WTC11 (cell line): Measurements from ENCODE around the gene TMC1. TPM values are rescaled to one million over a fixed set of nuclear protein-coding genes. Genes with fewer than 3 reads are reported as not detected.
A peak's percentile ranks its signal among the peaks of the same experiment; 100 is the strongest.

Experiments used
- ATAC-seq: fragments of 200-7000 bp; cut with Tn5 transposase; 2 replicates; pipeline ENCODE4 v1.10.0; 2021; ENCODE audit warnings: mild to moderate bottlenecking, moderate library complexity
- CTCF ChIA-PET: fragments of 300-600 bp; sonication (Branson Sonifier 250); formaldehyde crosslinking; loops from one replicate; lab custom pipeline; 2021; ENCODE audit warnings: antibody characterized with exemption; lab: Charles Lee
- POLR2A ChIA-PET: fragments of 350-600 bp; sonication (Branson Sonifier 250); formaldehyde crosslinking; loops from one replicate; lab custom pipeline; 2021; ENCODE audit warnings: antibody characterized with exemption; lab: Charles Lee
- DNase-seq: peaks from one replicate; pipeline ENCODE4 v3.0.0; 2021; ENCODE audit warnings: low spot score
- H3K27ac Mint-ChIP-seq: 2 replicates; pipeline ENCODE4 v1.8.0; 2021; ENCODE audit warnings: mixed read lengths
- H3K27me3 Mint-ChIP-seq: 2 replicates; pipeline ENCODE4 v1.8.0; 2021; ENCODE audit warnings: low read depth, mild to moderate bottlenecking, moderate library complexity, mixed read lengths
- H3K36me3 Mint-ChIP-seq: 2 replicates; pipeline ENCODE4 v1.8.0; 2021; ENCODE audit warnings: mixed read lengths
- H3K4me1 Mint-ChIP-seq: 2 replicates; pipeline ENCODE4 v1.8.0; 2022; ENCODE audit warnings: mixed read lengths
- H3K4me3 Mint-ChIP-seq: 2 replicates; pipeline ENCODE4 v1.8.0; 2021; ENCODE audit warnings: mild to moderate bottlenecking, moderate library complexity, mixed read lengths
- H3K9me3 Mint-ChIP-seq: 2 replicates; pipeline ENCODE4 v1.8.0; 2021; ENCODE audit warnings: mixed read lengths
- AR ChIP-seq: fragments of 250-450 bp; sonication (Bioruptor Pico); IDR thresholded peaks from 2 replicates; pipeline ENCODE4 v1.9.0; 2021; ENCODE audit warnings: mild to moderate bottlenecking
- ATF3 ChIP-seq: sonication (generic); formaldehyde crosslinking; conservative IDR thresholded peaks from 2 replicates; pipeline ENCODE4 v1.8.1; 2022; ENCODE audit warnings: mild to moderate bottlenecking, missing genetic modification reagents
- ATF6 ChIP-seq: sonication (generic); formaldehyde crosslinking; IDR thresholded peaks from 2 replicates; pipeline ENCODE4 v1.8.1; 2023; ENCODE audit warnings: mild to moderate bottlenecking, missing genetic modification reagents
- CBFB ChIP-seq: sonication (generic); formaldehyde crosslinking; IDR thresholded peaks from 2 replicates; pipeline ENCODE4 v1.8.1; 2022; ENCODE audit warnings: mild to moderate bottlenecking, low read depth, missing genetic modification reagents
- CTCF ChIP-seq: fragments of 200-600 bp; IDR thresholded peaks from 2 replicates; pipeline ENCODE4 v1.8.0; 2022; ENCODE audit warnings: antibody characterized with exemption
- E2F4 ChIP-seq: sonication (generic); formaldehyde crosslinking; IDR thresholded peaks from 2 replicates; pipeline ENCODE4 v1.8.1; 2022; ENCODE audit warnings: low read depth, mild to moderate bottlenecking, moderate library complexity, missing genetic modification reagents, borderline replicate concordance
- ESRRA ChIP-seq: sonication (generic); formaldehyde crosslinking; IDR thresholded peaks from 2 replicates; pipeline ENCODE4 v1.8.1; 2022; ENCODE audit warnings: mild to moderate bottlenecking, missing genetic modification reagents, borderline replicate concordance
- FOXP4 ChIP-seq: sonication (generic); formaldehyde crosslinking; IDR thresholded peaks from 2 replicates; pipeline ENCODE4 v1.8.0; 2022; ENCODE audit warnings: mild to moderate bottlenecking, missing genetic modification reagents
- GRHL2 ChIP-seq: fragments of 250-450 bp; sonication (Bioruptor Pico); IDR thresholded peaks from 2 replicates; pipeline ENCODE4 v1.8.0; 2022; ENCODE audit warnings: mild to moderate bottlenecking, moderate library complexity; ENCODE audit not compliant: insufficient replicate concordance, severe bottlenecking
- GTF2I ChIP-seq: fragments of 250-450 bp; sonication (Bioruptor Pico); conservative IDR thresholded peaks from 2 replicates; pipeline ENCODE4 v1.4.0; 2021; ENCODE audit warnings: mild to moderate bottlenecking
- IRF2 ChIP-seq: sonication (generic); formaldehyde crosslinking; IDR thresholded peaks from 2 replicates; pipeline ENCODE4 v1.8.0; 2022; ENCODE audit warnings: low read depth, missing genetic modification reagents, borderline replicate concordance
- KAT7 ChIP-seq: sonication (generic); formaldehyde crosslinking; IDR thresholded peaks from 2 replicates; pipeline ENCODE4 v1.8.1; 2023; ENCODE audit warnings: missing genetic modification reagents, mild to moderate bottlenecking, borderline replicate concordance
- MLX ChIP-seq: sonication (generic); formaldehyde crosslinking; IDR thresholded peaks from 2 replicates; pipeline ENCODE4 v1.8.1; 2023; ENCODE audit warnings: mild to moderate bottlenecking, missing genetic modification reagents, moderate library complexity
- NFATC4 ChIP-seq: fragments of 250-450 bp; sonication (Bioruptor Pico); IDR thresholded peaks from 2 replicates; pipeline ENCODE4 v1.9.0; 2021; ENCODE audit warnings: mild to moderate bottlenecking
- NFYB ChIP-seq: sonication (generic); formaldehyde crosslinking; conservative IDR thresholded peaks from 2 replicates; pipeline ENCODE4 v1.8.0; 2022; ENCODE audit warnings: low read depth, missing genetic modification reagents
- NR3C1 ChIP-seq: sonication (generic); formaldehyde crosslinking; conservative IDR thresholded peaks from 2 replicates; pipeline ENCODE4 v1.8.1; 2023; ENCODE audit warnings: low read depth, mild to moderate bottlenecking, missing genetic modification reagents
- OVOL2 ChIP-seq: fragments of 250-450 bp; sonication (Bioruptor Pico); IDR thresholded peaks from 2 replicates; pipeline ENCODE4 v1.9.0; 2021; ENCODE audit warnings: mild to moderate bottlenecking, borderline replicate concordance
- TEAD1 ChIP-seq: sonication (generic); formaldehyde crosslinking; IDR thresholded peaks from 2 replicates; pipeline ENCODE4 v1.8.0; 2022; ENCODE audit warnings: mild to moderate bottlenecking, missing genetic modification reagents
- ZMAT4 ChIP-seq: fragments of 250-450 bp; sonication (Bioruptor Pico); IDR thresholded peaks from 2 replicates; pipeline ENCODE4 v1.9.0; 2021; ENCODE audit warnings: mild to moderate bottlenecking
- ZNF121 ChIP-seq: sonication (generic); formaldehyde crosslinking; IDR thresholded peaks from 2 replicates; pipeline ENCODE4 v1.8.0; 2023; ENCODE audit warnings: missing genetic modification reagents
- ZNF396 ChIP-seq: fragments of 250-450 bp; sonication (Bioruptor Pico); IDR thresholded peaks from 2 replicates; pipeline ENCODE4 v1.8.0; 2021; ENCODE audit warnings: mild to moderate bottlenecking, moderate library complexity, borderline replicate concordance
- ZNF423 ChIP-seq: fragments of 250-450 bp; sonication (Bioruptor Pico); IDR thresholded peaks from 2 replicates; pipeline ENCODE4 v2.1.2; 2022; ENCODE audit warnings: mild to moderate bottlenecking, moderate library complexity
- total RNA-seq: library from RNA; stranded (reverse); gene quantifications from 3 replicates; pipeline ENCODE4 v1.2.3, GENCODE V29; 2021

TMC1 gene
- total RNA-seq, 1 experiment from 2014 or later: 0.31 TPM

- ChIA-PET CTCF (interaction anchor here (0.9 to 3.1 kb wide), 13 partner anchors 14 to 236 kb away, joined by 3 to 18 read pairs (median 6); no protein-coding TSS in a partner anchor), POLR2A (no interaction called here)
- no peak for DNase-seq
- Mint-ChIP-seq H3K4me3 (no peak overlapping the region), H3K4me1 (peaks cover 7% of the 10 kb centered on the region), H3K9me3 (0 out of 2 replicates have a peak, but pooled peaks cover 4% of the 10 kb centered on the region), H3K27me3 (no peaks in the 10 kb centered on the region), H3K27ac (no peak overlapping the region), H3K36me3 (no peaks in the 10 kb centered on the region)
- ATAC-seq: no peak
- TF ChIP-seq GTF2I (CRISPR knock-in tag) (no peak), CTCF (0 out of 2 replicates have a peak, but pooled peaks have one; percentile 16), ESRRA (CRISPR knock-in tag) (no peak), ZMAT4 (CRISPR knock-in tag) (no peak), GRHL2 (CRISPR knock-in tag) (no peak), ZNF121 (CRISPR knock-in tag) (no peak), ATF6 (CRISPR knock-in tag) (no peak)
- TF ChIP-seq, all 79 proteins: peak for 1
Observed at GRCh38 chr9:72871685-72872084, 350.3 kb downstream of the TMC1 start.

- DNase-seq: no peak
- Mint-ChIP-seq H3K36me3 (no peaks in the 10 kb centered on the region), H3K27ac (no peak overlapping the region), H3K4me1 (peaks cover 7% of the 10 kb centered on the region), H3K27me3 (no peaks in the 10 kb centered on the region), H3K4me3 (no peak overlapping the region), H3K9me3 (no peaks in the 10 kb centered on the region)
- POLR2A ChIA-PET: no interaction called here
- CTCF ChIA-PET: interaction anchor here (0.6 to 3.1 kb wide), 6 partner anchors 11 to 207 kb away, joined by 3 to 18 read pairs (median 8); no protein-coding TSS in a partner anchor
- no peak for ATAC-seq
- TF ChIP-seq CBFB (CRISPR knock-in tag) (no peak), NFATC4 (no peak), AR (no peak), NR3C1 (CRISPR knock-in tag) (no peak), ZMAT4 (CRISPR knock-in tag) (no peak), FOXP4 (CRISPR knock-in tag) (no peak), ZNF423 (no peak), E2F4 (CRISPR knock-in tag) (no peak), TEAD1 (CRISPR knock-in tag) (no peak), ATF3 (CRISPR knock-in tag) (no peak), ZNF396 (no peak), IRF2 (CRISPR knock-in tag) (no peak), MLX (CRISPR knock-in tag) (no peak), OVOL2 (CRISPR knock-in tag) (no peak), KAT7 (CRISPR knock-in tag) (no peak), NFYB (no peak), ZNF121 (CRISPR knock-in tag) (no peak)
Observed at GRCh38 chr9:72872718-72873117, 351.3 kb downstream of the TMC1 start.
